Measurements from ENCODE around the gene PIK3R1.

Gene PIK3R1
- 50.9 to 259 reads per million in 2 experiments for total RNA-seq

DNA sequence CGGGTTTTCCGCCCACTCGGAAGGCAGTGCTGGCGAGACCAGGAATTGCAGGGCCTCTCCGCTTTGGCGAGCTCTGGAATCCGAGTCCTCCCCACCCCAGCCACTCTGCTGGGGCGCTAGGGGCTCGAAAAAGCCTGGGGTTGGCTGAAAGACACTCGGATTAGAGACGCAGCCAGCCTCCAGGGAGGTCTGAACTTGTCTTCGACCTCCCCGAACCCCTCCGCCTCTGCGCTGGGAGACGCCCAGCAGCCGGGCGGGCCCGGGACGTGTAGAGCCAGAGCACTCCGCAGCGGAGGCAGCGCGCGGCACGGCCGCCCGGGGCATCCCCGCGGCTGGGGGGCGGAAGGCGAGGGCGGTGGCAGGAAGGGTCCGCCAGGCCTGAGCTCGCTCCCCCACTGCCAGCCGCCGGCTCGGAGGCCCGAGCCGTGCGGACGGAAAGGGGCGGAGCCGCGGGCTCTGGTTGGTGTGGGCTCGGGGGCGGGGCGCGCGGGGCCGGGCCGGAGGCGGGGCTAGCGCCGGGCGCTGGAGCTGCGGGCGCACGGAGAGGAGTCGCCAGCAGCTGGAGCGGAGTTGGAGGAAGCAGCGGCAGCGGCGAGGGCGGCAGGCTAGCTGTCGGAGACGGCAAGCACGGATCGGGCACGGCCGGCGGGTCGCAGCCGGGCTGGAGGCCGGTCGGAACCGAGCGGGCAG, at the start of gene PIK3R1:
TSS of gene PIK3R1 (plus strand) at position 549 of the 690 bp plus-strand sequence. CDS start 10,920 bp downstream, outside the sequence.
- DNase-seq (ENCODE audit: low read depth) = peak; percentile 86

GRCh38 chr5:68167195-68167651, 48.3 kb upstream of the PIK3R1 start:
- DNase-seq (ENCODE audit: low read depth) = no peak

DNA sequence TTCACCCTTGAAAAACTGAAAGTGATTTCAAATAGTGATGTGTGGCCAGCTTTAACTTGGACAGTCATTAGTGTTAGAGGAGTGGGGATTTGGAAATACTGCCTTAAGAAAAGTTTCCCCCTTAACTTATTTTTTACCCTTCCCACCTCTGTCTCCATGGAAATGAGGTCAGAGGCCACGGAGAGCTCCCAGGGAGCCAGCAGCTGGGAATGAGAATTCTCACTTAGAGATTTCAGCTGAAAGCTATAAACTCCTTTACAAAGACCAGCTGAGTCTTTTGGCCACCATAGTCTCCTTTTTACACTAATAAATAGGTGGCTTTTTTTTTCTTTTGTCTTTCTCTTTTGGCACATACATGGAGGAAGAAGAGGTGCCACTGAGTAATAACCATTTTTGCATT, 45.7 kb upstream of the PIK3R1 start:
- no peak for DNase-seq (ENCODE audit: low read depth)

- no peak for DNase-seq (ENCODE audit: low read depth)
Observed at GRCh38 chr5:68170826-68171558, 44.6 kb upstream of the PIK3R1 start.

DNA sequence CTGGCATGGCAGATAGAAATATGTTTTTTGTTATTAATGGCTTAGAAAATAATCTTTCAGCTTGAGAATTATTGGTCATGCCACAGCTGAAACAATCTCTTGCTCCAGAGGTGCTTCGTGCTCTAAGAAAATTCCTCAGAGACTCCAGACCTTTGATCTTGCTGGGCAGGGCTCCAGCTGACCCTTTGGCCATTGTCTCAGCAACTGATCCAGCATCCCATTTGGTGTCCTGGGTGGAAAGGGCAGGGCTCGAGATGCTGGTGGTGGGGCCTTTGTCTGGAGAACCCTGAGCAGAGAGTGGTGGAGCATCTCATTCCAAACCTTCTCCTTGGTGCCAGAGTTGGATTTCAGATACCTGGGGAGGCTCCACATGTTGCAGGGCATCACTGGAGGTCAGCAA, 43.2 kb upstream of the PIK3R1 start:
- DNase-seq (ENCODE audit: low read depth) = no peak

GRCh38 chr5:68173007-68173406, 42.5 kb upstream of the PIK3R1 start:
- no peak for DNase-seq (ENCODE audit: low read depth)

DNA sequence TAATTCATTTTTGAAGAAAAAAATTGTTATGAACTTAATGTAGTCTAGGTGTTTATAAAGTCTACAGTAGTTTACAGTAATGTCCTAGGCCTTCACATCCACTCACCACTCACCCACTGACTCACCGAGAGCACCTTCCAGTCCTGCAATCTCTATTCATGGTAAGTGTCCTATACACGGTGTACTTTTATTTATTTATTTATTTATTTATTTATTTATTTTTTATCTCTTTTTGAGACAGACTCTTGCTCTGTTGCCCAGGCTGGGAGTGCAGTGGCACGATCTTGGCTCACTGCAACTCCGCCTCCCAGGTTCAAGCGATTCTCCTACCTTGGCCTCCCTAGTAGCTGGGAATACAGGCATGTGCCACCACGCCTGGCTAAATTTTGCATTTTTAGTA, 39.3 kb upstream of the PIK3R1 start:
- DNase-seq (ENCODE audit: low read depth) = no peak

GRCh38 chr5:68176802-68177479, 38.6 kb upstream of the PIK3R1 start:
- no peak for DNase-seq (ENCODE audit: low read depth)

DNA sequence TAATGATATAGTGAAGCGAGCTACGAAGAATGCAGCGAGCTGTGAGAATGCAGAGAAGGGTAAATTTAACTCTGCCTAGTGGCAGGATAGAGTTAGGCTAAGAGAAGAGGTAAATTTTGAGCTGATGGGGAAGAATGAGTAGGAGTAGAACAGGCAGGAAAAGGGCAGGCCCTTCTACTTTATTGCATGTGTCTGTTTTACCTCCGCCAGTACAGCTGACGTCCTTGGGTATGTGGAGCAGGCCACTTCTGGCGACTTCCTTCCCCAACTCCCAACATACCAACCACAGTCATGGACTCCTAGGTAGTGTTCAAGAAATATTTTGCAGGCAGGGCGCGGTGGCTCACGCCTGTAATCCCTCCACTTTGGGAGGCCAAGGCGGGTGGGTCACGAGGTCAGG, 37.9 kb upstream of the PIK3R1 start:
- no peak for DNase-seq (ENCODE audit: low read depth)

DNA sequence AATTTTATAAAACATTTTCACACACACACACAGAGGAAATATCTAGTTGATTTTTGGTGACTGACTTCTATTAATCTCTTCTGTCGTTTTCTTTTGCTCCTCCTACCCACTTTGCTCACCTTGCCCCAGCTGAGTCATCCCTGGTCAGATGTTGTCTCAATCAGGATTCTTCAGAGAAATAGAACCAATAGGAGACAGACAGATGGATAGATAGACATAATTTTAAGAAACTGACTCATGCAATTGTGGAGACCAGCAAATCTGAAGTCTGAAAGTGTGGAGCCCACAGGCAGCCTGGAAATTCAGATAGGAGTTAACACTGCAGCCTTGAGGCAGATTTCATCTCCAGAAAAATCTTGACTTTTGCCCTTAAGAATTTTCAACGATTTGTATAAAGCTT, 37.0 kb upstream of the PIK3R1 start:
- DNase-seq (ENCODE audit: low read depth) = no peak

DNA sequence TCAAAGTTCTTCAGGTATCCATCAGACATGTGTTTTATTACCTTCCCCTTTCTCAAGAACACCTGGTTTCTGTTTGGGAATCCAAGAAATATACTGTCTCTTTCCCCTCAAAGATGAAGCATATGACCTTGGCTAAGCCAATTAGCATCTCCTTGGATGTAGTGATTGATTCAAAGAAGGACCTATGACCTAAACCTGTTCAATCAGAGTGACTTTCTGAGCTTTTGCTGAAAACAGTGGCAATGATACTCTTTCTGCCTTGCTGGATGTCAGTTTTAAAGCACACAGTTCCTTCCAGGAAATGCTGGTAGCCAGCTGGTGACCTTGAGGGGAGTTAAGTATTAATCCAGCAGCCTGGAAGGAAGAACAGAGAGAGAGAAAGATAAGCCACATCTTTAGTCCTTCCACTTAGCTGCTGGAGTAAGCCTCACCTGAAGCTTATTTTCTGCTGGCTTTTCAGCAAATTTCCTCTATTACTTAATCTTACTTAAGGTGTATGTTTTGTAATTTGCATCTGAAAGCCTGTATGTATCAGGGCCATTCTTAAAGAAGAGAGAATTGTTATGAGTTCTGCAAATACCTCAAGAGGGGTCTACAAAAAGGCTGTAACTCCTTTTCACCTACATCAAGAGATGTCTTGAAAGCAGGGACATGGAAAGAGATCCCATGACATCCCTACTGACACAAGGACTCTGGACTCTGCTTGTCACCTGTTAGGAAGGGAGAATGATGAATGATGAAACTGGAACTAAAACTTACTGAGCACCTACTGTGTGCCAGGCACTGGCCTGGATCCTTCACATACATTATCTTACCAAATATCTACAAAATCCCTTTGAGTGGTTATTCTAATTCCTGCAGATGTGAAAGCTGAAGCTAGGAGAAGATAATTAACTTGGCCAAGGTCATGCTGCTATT, 35.2 kb upstream of the PIK3R1 start:
- no peak for DNase-seq (ENCODE audit: low read depth)

DNA sequence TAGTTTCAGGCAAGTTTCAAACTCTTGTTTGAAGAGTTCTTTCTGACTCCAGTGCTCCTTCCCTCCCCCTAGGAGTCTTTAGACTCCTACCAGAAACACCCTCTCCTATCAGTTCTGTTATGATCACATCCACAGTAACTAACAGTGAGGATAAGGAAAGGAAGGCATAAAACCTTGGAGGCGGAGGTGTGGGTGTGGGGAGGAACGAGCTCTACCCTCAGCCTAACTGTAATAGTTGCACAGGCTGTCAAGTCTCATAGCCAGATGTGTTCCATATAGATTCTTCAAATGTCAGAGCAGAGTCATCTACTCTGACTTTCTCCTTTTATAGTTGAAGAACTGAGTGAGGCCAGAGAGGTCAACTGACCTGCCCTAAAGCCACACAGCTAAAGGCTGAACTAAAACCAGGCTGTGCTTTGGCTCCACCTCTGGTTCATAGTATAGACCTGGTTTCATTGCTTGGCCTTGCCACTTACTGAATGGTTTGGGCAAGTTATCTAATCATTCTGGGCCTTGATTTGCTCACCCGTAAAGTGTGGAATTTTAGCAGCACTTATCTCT, 34.4 kb upstream of the PIK3R1 start:
- no peak for DNase-seq (ENCODE audit: low read depth)

DNA sequence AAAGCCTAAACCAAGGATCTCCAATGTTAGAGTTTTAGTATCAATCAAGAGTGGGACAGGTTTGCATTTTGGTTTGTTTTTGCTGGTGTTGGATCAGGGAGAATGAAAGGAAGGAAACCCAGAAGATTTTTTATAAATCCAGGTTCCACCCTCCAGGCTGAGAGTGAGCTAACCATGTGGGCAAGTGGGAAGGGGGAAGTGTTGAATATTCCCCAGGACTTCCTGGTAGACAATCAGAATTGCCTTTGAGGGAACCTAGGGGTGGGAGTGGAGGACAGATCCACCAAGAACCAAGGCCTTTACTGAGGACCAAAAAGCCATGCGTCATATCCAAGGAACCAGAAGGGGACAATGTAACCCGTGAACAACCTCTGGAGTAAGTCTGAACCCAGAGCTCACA, 33.5 kb upstream of the PIK3R1 start:
- no peak for DNase-seq (ENCODE audit: low read depth)

DNA sequence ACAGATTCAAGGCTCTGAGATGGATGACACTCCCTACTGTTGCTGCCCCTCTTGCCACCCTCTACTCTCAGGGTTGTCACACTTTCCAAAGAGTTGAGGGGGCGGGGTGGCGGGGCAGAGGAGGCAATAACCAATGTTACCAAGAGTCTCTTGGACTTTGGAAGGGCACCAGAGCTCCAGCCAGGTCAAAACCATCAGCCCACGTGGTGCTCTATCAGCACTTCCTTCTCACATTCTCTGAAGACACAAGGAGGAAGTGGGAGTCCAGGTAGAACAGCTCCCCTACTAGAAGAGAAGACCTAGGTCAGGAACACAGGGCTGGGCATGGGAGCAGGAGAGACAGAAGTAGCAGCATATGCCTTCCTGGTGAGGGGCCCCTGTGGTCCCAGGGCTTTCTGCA, 33.0 kb upstream of the PIK3R1 start:
- no peak for DNase-seq (ENCODE audit: low read depth)

DNA sequence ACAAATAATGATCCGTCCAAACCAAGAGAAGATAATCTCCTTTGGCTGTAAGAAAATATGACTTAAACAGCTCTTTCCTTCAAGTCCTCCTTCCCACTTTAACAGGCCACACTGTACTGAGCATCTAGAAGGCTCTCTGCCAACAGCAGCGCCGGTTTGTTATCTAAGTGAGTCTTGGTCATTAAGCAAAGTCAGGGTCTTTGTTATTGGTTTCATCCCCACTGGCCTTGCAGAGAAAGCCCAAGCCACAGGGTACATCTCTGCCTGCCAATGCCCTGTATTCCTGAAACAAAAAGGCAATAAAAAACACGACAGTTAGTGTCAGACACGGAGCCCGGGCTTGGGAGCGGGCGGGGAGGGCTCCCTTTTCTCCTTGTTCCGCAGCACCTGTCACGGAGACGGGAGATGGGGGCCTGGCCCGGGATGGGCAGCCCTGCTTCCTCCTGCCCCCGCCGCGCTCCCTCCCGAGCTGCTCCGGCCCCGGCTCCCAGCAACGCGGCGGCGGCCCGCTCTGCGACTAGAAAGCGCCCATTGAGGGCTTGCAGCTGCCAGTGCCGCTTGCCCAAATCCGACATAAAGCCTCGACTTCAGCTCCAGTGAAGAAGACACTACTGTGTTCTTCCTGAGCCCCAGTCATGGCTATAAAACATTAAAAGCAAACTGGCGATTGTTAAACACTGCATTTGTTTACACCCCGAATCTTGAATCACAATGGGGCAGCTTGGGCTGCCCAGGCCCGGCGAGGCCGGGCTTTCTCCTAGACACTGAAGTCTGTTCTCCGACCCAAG, 28.1 kb upstream of the PIK3R1 start:
- no peak for DNase-seq (ENCODE audit: low read depth)

- no peak for DNase-seq (ENCODE audit: low read depth)
Observed at GRCh38 chr5:68189171-68189570, 26.4 kb upstream of the PIK3R1 start.

GRCh38 chr5:68189613-68190012, 25.9 kb upstream of the PIK3R1 start:
- DNase-seq (ENCODE audit: low read depth) = no peak

- no peak for DNase-seq (ENCODE audit: low read depth)
Observed at GRCh38 chr5:68190619-68191018, 24.9 kb upstream of the PIK3R1 start.

GRCh38 chr5:68191083-68191791, 24.3 kb upstream of the PIK3R1 start:
- no peak for DNase-seq (ENCODE audit: low read depth)

GRCh38 chr5:68192679-68193060, 22.9 kb upstream of the PIK3R1 start:
- DNase-seq (ENCODE audit: low read depth) = no peak

Data from T follicular helper cell (primary cell).